ENCODE results near the gene PGLYRP1.

PGLYRP1 gene

DNA sequence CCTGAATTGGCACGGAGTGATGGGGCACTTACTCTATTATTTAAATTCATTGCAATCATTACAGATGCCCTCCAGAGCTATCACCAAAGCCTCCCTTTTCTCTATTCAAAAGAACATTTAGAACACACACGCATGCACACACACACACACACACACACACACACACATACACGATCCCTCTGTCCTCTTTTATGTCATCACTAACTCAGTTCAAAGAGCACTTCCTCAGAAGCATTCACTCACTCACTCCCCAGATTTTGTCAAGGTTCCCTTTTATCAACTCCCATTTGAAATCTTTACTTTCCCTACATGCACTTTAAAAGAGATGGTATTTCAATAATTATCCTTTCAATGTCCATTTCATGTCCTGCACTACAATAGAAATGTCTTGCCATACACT, 40.3 kb upstream of the PGLYRP1 start:
- no peak overlapping the region for H3K4me3 ChIP-seq (ENCODE audit: low read depth, low read length)
- in situ Hi-C loops (cut with HindIII; ENCODE audit: low sequenced_read_pairs), result no loop called here
- no peak for TF ChIP-seq CTCF (IDR thresholded peaks at IDR 0.05; ENCODE audit: low read depth, low read length, missing control alignments)
- no peak for DNase-seq (ENCODE audit: low read depth)

GRCh38 chr19:46060012-46060411, 37.2 kb upstream of the PGLYRP1 start:
- DNase-seq (ENCODE audit: low read depth), result no peak
- TF ChIP-seq CTCF (IDR thresholded peaks at IDR 0.05; ENCODE audit: low read depth, low read length, missing control alignments), result no peak
- in situ Hi-C loops (cut with HindIII; ENCODE audit: low sequenced_read_pairs), result no loop called here
- no peak overlapping the region for H3K4me3 ChIP-seq (ENCODE audit: low read depth, low read length)

GRCh38 chr19:46058778-46059177, 35.9 kb upstream of the PGLYRP1 start:
- in situ Hi-C loops (cut with HindIII; ENCODE audit: low sequenced_read_pairs), result no loop called here
- no peak for TF ChIP-seq CTCF (IDR thresholded peaks at IDR 0.05; ENCODE audit: low read depth, low read length, missing control alignments)
- no peak overlapping the region for H3K4me3 ChIP-seq (ENCODE audit: low read depth, low read length)
- DNase-seq (ENCODE audit: low read depth), result no peak

DNA sequence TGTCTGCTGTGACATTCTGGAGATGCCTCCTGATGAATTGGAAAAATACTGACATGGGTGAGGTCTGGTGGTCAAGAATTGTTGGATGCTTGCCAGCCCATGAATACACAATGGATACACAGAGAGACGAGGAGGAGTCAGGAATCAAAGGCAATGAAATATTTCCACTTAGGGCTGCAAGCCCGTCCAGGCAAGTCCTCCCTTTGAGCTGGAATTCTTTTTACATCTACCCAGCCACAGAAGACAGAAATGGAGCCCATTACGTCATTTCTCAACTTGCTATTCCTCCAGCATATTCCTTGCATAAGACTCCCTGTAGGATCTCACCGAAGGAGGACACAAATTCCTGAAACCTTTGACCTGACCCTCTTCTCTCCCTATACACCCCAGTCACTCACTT, 33.7 kb upstream of the PGLYRP1 start:
- H3K4me3 ChIP-seq (ENCODE audit: low read depth, low read length), result no peak overlapping the region
- TF ChIP-seq CTCF (IDR thresholded peaks at IDR 0.05; ENCODE audit: low read depth, low read length, missing control alignments), result no peak
- no peak for DNase-seq (ENCODE audit: low read depth)
- in situ Hi-C loops (cut with HindIII; ENCODE audit: low sequenced_read_pairs), result no loop called here

DNA sequence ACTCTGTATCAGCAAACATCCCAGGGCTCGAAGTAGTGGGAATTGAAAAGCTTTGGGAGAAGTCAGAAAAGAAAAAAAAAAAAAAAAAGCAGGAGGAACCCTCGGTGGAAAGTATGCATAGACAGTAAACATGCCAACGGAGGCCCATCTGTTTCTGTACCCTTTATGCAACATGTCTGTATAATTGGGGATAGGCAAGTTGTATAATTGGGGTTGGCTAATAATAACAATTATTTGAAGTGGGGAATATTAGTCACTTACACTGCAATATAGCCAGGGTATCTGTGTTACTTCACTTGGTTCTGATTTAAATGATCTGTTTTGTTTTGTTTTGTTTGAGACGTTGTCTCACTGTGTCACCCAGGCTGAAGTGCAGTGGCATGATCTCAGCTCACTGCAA, 30.0 kb upstream of the PGLYRP1 start:
- TF ChIP-seq CTCF (IDR thresholded peaks at IDR 0.05; ENCODE audit: low read depth, low read length, missing control alignments), result no peak
- in situ Hi-C loops (cut with HindIII; ENCODE audit: low sequenced_read_pairs), result no loop called here
- DNase-seq (ENCODE audit: low read depth), result no peak
- no peak overlapping the region for H3K4me3 ChIP-seq (ENCODE audit: low read depth, low read length)

GRCh38 chr19:46049597-46049996, 26.7 kb upstream of the PGLYRP1 start:
- TF ChIP-seq CTCF (IDR thresholded peaks at IDR 0.05; ENCODE audit: low read depth, low read length, missing control alignments), result no peak
- H3K4me3 ChIP-seq (ENCODE audit: low read depth, low read length), result no peak overlapping the region
- no peak for DNase-seq (ENCODE audit: low read depth)
- in situ Hi-C loops (cut with HindIII; ENCODE audit: low sequenced_read_pairs), result no loop called here

DNA sequence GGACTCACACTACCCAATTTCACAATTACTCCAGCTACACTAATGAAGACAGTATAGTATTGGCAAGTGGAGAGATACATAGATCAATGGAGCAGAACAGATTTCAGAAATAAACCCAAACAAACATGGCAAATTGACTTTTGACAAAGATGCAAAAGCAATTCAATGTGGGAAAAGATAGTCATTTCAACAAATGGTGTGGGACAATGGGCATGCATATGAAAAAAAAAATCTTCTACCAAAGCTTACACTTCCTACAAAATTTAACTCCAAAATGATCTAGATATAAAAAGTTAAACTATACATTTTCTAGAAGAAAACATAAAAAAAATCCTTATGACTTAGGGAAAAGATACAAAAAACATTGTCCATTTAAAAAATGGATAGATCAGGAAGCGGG, 20.7 kb upstream of the PGLYRP1 start:
- in situ Hi-C loops (cut with HindIII; ENCODE audit: low sequenced_read_pairs), result no loop called here
- no peak overlapping the region for H3K4me3 ChIP-seq (ENCODE audit: low read depth, low read length)
- no peak for TF ChIP-seq CTCF (IDR thresholded peaks at IDR 0.05; ENCODE audit: low read depth, low read length, missing control alignments)
- DNase-seq (ENCODE audit: low read depth), result no peak

Data from astrocyte of the cerebellum (primary cell).